Fibroblast of peridontal ligament (primary cell): ENCODE data around the gene MBD3.

Experiments used
- DNase-seq: peaks from one replicate; pipeline ENCODE4 v3.0.0-alpha.2; 2010; ENCODE audit errors: extremely low read depth

The MBD3 gene

GRCh38 chr19:1598777-1599459, 6.3 kb upstream of the MBD3 start:
- no peak for DNase-seq

- DNase-seq: no peak
These were observed 772 bp upstream of the MBD3 start for GRCh38 chr19:1593501-1593772.

- DNase-seq: peak; percentile 83
These were observed 476 bp downstream of the MBD3 start for GRCh38 chr19:1592024-1592754.

- DNase-seq: no peak
These were observed 1.1 kb downstream of the MBD3 start for GRCh38 chr19:1591421-1592023.

- peak; percentile 6 for DNase-seq
These were observed 1.8 kb downstream of the MBD3 start for GRCh38 chr19:1590641-1591397.

GRCh38 chr19:1587872-1588271, 4.8 kb downstream of the MBD3 start:
- DNase-seq: no peak

GRCh38 chr19:1585243-1585580, 7.5 kb downstream of the MBD3 start:
- no peak for DNase-seq

- no peak for DNase-seq
These were observed 8.0 kb downstream of the MBD3 start for GRCh38 chr19:1584500-1585242.

- no peak for DNase-seq
These were observed 10.5 kb downstream of the MBD3 start for GRCh38 chr19:1582201-1582600.

GRCh38 chr19:1580957-1581356, 11.7 kb downstream of the MBD3 start:
- no peak for DNase-seq

- DNase-seq: no peak
These were observed 12.3 kb downstream of the MBD3 start for GRCh38 chr19:1580382-1580781.

GRCh38 chr19:1579222-1579621, 13.4 kb downstream of the MBD3 start:
- DNase-seq: no peak

- no peak for DNase-seq
These were observed 14.6 kb downstream of the MBD3 start for GRCh38 chr19:1577929-1578618.

- DNase-seq: no peak
These were observed 15.4 kb downstream of the MBD3 start for GRCh38 chr19:1577090-1577928.

- no peak for DNase-seq
These were observed 16.2 kb downstream of the MBD3 start for GRCh38 chr19:1576242-1577089.

GRCh38 chr19:1575323-1576241, 17.1 kb downstream of the MBD3 start:
- DNase-seq: no peak

- DNase-seq: no peak
These were observed 18.1 kb downstream of the MBD3 start for GRCh38 chr19:1574354-1575136.

- no peak for DNase-seq
These were observed 19.9 kb downstream of the MBD3 start for GRCh38 chr19:1572795-1573194.
